ENCODE results near the gene PLEKHN1.

The PLEKHN1 gene

GRCh38 chr1:966135-966703 is at the start of gene PLEKHN1:
TSS of gene PLEKHN1 (plus strand) at chr1:966482. CDS start at chr1:966532, 50 bp downstream.
- peak; percentile 88 for DNase-seq

- no peak for DNase-seq
These were observed 49.2 kb upstream of the PLEKHN1 start for GRCh38 chr1:917076-917459.

GRCh38 chr1:917466-918091 is 48.7 kb upstream of the PLEKHN1 start:
- no peak for DNase-seq

- no peak for DNase-seq
These were observed 47.9 kb upstream of the PLEKHN1 start for GRCh38 chr1:918353-918752.

- no peak for DNase-seq
These were observed 47.4 kb upstream of the PLEKHN1 start for GRCh38 chr1:918843-919242.

GRCh38 chr1:919271-919872 is 46.9 kb upstream of the PLEKHN1 start:
- DNase-seq = no peak

GRCh38 chr1:920010-920409 is 46.3 kb upstream of the PLEKHN1 start:
- peak; percentile 65 for DNase-seq

- DNase-seq = peak; percentile 65
These were observed 45.8 kb upstream of the PLEKHN1 start for GRCh38 chr1:920521-920920.

- peak; percentile 85 for DNase-seq
These were observed 45.1 kb upstream of the PLEKHN1 start for GRCh38 chr1:921011-921837.

- DNase-seq = peak; percentile 93
These were observed 42.9 kb upstream of the PLEKHN1 start, which contains the start of gene SAMD11 for GRCh38 chr1:923131-923990. TSS of gene SAMD11 (plus strand) at chr1:923923. CDS start at chr1:924432, 509 bp downstream.

- no peak for DNase-seq
These were observed 42.2 kb upstream of the PLEKHN1 start for GRCh38 chr1:923991-924655.

GRCh38 chr1:924656-925560 is 41.4 kb upstream of the PLEKHN1 start:
- DNase-seq = peak; percentile 80

GRCh38 chr1:925561-926421 is 40.5 kb upstream of the PLEKHN1 start:
- DNase-seq = peak; percentile 49

GRCh38 chr1:927234-927633 is 39.0 kb upstream of the PLEKHN1 start:
- DNase-seq = no peak

- DNase-seq = no peak
These were observed 38.5 kb upstream of the PLEKHN1 start for GRCh38 chr1:927748-928147.

- peak; percentile 61 for DNase-seq
These were observed 37.2 kb upstream of the PLEKHN1 start for GRCh38 chr1:928825-929661.

GRCh38 chr1:929712-930632 is 36.3 kb upstream of the PLEKHN1 start:
- no peak for DNase-seq
